Choroid plexus epithelial cell (primary cell): ENCODE data around the gene MICU1.

Experiments used
- DNase-seq: peaks from one replicate; pipeline ENCODE4 v3.0.0-alpha.2; 2010; ENCODE audit warnings: low read depth
- H3K4me3 ChIP-seq: 2 replicates; pipeline ENCODE4 v1.5.1; 2011; ENCODE audit warnings: low read depth, mild to moderate bottlenecking, control low read depth, low read length, moderate library complexity
- CTCF ChIP-seq: conservative IDR thresholded peaks from 2 replicates; pipeline ENCODE4 v1.5.1; 2011; ENCODE audit warnings: low read depth, mild to moderate bottlenecking, control low read depth, inconsistent platforms, low read length, moderate library complexity

Gene MICU1

GRCh38 chr10:72365106-72365895 lies 260.6 kb downstream of the MICU1 start:
- no peak for DNase-seq
- H3K4me3 ChIP-seq, result no peak overlapping the region
- TF ChIP-seq CTCF, result no peak

GRCh38 chr10:72364239-72364777 lies 261.6 kb downstream of the MICU1 start:
- peak overlapping the region; percentile 36 for H3K4me3 ChIP-seq
- peak; percentile 99 for TF ChIP-seq CTCF
- DNase-seq, result peak; percentile 98

- TF ChIP-seq CTCF, result no peak
- no peak for DNase-seq
- no peak overlapping the region for H3K4me3 ChIP-seq
Measured at GRCh38 chr10:72356987-72357386, 268.9 kb downstream of the MICU1 start.

- H3K4me3 ChIP-seq, result no peak overlapping the region
- no peak for TF ChIP-seq CTCF
- DNase-seq, result no peak
Measured at GRCh38 chr10:72356115-72356514, 269.8 kb downstream of the MICU1 start.

GRCh38 chr10:72355214-72355555 lies 270.7 kb downstream of the MICU1 start:
- H3K4me3 ChIP-seq, result peak overlapping the region; percentile 99
- DNase-seq, result no peak
- no peak for TF ChIP-seq CTCF

GRCh38 chr10:72354356-72355213 lies 271.3 kb downstream of the MICU1 start, which contains the start of gene DNAJB12:
Gene DNAJB12, minus strand, starts transcription at chr10:72354919. Its CDS starts 22 bp downstream, at chr10:72354897.
- H3K4me3 ChIP-seq, result peak within 1 kb of the TSS; percentile 99
- TF ChIP-seq CTCF, result no peak
- peak; percentile 98 for DNase-seq
